ENCODE results near the gene NES.

- TF ChIP-seq CTCF (IDR thresholded peaks at IDR 0.05; ENCODE audit: insufficient read depth, low read length, poor library complexity, severe bottlenecking) (no peak), EZH2phosphoT487 (conservative IDR thresholded peaks at IDR 0.05; ENCODE audit: low read length) (no peak)
Observed at GRCh38 chr1:156652131-156652991, 24.8 kb downstream of the NES start.

All from SU-DHL-6 (cell line).